Measurements from ENCODE around the gene GPD1. TPM values are rescaled to one million over a fixed set of nuclear protein-coding genes. Genes with fewer than 3 reads are reported as not detected.

GPD1 gene
- total RNA-seq, 2 experiments from 2014 or later = 0.41 to 0.47 TPM

GRCh38 chr12:50085615-50086072 lies 18.2 kb upstream of the GPD1 start:
- Mint-ChIP-seq H3K27me3 (no peaks in the 10 kb centered on the region), H3K4me1 (ENCODE audit: low read depth) (peaks cover 43% of the 10 kb centered on the region), H3K4me3 (peak overlapping the region; percentile 96), H3K36me3 (ENCODE audit: low read depth) (peaks cover 52% of the 10 kb centered on the region), H3K27ac (peak overlapping the region; percentile 99), H3K9me3 (no peaks in the 10 kb centered on the region)
- Histone ChIP-seq H3K4me1 (ENCODE audit: insufficient read depth, low read length) (peaks cover 21% of the 10 kb centered on the region), H3K4me3 (ENCODE audit: low read length) (peak overlapping the region; percentile 95), H3K27me3 (ENCODE audit: control insufficient read depth in 1 of 2, insufficient read depth in 2 of 2, low read length in 2 of 2) (no peaks in the 10 kb centered on the region), H3K9me3 (ENCODE audit: control insufficient read depth in 1 of 2, insufficient read depth in 1 of 2, low read length in 2 of 2) (no peaks in the 10 kb centered on the region), H3K27ac (ENCODE audit: low read depth in 1 of 2, low read length in 2 of 2) (peak overlapping the region; percentile 82 to 95), H3K36me3 (ENCODE audit: insufficient read depth, low read length) (peaks cover 40% of the 10 kb centered on the region)
- intact Hi-C loops (cut with DNase I, micrococcal nuclease) = loop anchor here (1.0 to 10.0 kb wide), 6 partner anchors 25 to 679 kb away; partner anchors contain the start of genes ATF1 (in 1 of the 2), LIMA1 (in 1 of the 2) and RACGAP1 (in 1 of the 2)
- ATAC-seq (ENCODE audit: poor library complexity) (no peak), DNase-seq (peak in 1 of 14 experiments; percentile 61)
- ChIA-PET CTCF (interaction anchor here (0.6 to 4.5 kb wide), 18 partner anchors 9 to 137 kb away, joined by 3 to 83 read pairs (median 4); partner anchors contain the start of genes CERS5, COX14 and RACGAP1), POLR2A (interaction anchor here (1.0 to 4.6 kb wide), 12 partner anchors 11 to 820 kb away, joined by 3 to 127 read pairs (median 6); partner anchors contain the start of genes CERS5, COX14, LIMA1 and RACGAP1)
- no peak for TF ChIP-seq CTCF (IDR thresholded peaks at IDR 0.05)

- CTCF ChIA-PET = interaction anchor here (1.3 to 4.5 kb wide), 2 partner anchors 26 to 27 kb away, joined by 3 to 83 read pairs; partner anchors contain the start of gene COX14
- Histone ChIP-seq H3K27ac (ENCODE audit: low read depth in 1 of 2, low read length in 2 of 2) (peak overlapping the region; percentile 82 to 95), H3K27me3 (ENCODE audit: control insufficient read depth in 1 of 2, insufficient read depth in 2 of 2, low read length in 2 of 2) (no peaks in the 10 kb centered on the region), H3K9me3 (ENCODE audit: control insufficient read depth in 1 of 2, insufficient read depth in 1 of 2, low read length in 2 of 2) (no peaks in the 10 kb centered on the region), H3K4me3 (ENCODE audit: low read length) (peak overlapping the region; percentile 95), H3K36me3 (ENCODE audit: insufficient read depth, low read length) (peaks cover 43% of the 10 kb centered on the region), H3K4me1 (ENCODE audit: insufficient read depth, low read length) (peaks cover 21% of the 10 kb centered on the region)
- intact Hi-C loops (cut with DNase I, micrococcal nuclease) = loop anchor here in 1 of 2 experiments (1.0 to 10.0 kb wide), 3 partner anchors 25 to 679 kb away; partner anchors contain the start of genes ATF1 and LIMA1
- POLR2A ChIA-PET = interaction anchor here (1.2 to 4.6 kb wide), 4 partner anchors 25 to 135 kb away, joined by 3 to 127 read pairs (median 6); partner anchors contain the start of genes COX14 and RACGAP1
- DNase-seq (peak in 1 of 14 experiments; percentile 28), ATAC-seq (ENCODE audit: poor library complexity) (no peak)
- peaks cover 56% of the 10 kb centered on the region for H3K36me3 Mint-ChIP-seq (ENCODE audit: low read depth)
- H3K4me1 Mint-ChIP-seq (ENCODE audit: low read depth) = peaks cover 43% of the 10 kb centered on the region
- H3K9me3 Mint-ChIP-seq = no peaks in the 10 kb centered on the region
- H3K27me3 Mint-ChIP-seq = no peaks in the 10 kb centered on the region
- H3K4me3 Mint-ChIP-seq = peak overlapping the region; percentile 96
- no peak for TF ChIP-seq CTCF (IDR thresholded peaks at IDR 0.05)
- H3K27ac Mint-ChIP-seq = peak overlapping the region; percentile 99
These were observed 17.7 kb upstream of the GPD1 start for GRCh38 chr12:50086148-50086547.

- ATAC-seq (ENCODE audit: poor library complexity) (no peak), DNase-seq (no peak)
- ChIA-PET CTCF (interaction anchor here (4.1 kb wide), 1 partner anchor 25 kb away, joined by 37 read pairs; the partner anchor contains the start of gene COX14), POLR2A (interaction anchor here (4.6 kb wide), 1 partner anchor 24 kb away, joined by 127 read pairs; the partner anchor contains the start of gene COX14)
- peak overlapping the region; percentile 96 for H3K4me3 Mint-ChIP-seq
- H3K36me3 Mint-ChIP-seq (ENCODE audit: low read depth) = peaks cover 65% of the 10 kb centered on the region
- Histone ChIP-seq H3K4me3 (ENCODE audit: low read length) (no peak overlapping the region), H3K9me3 (ENCODE audit: control insufficient read depth in 1 of 2, insufficient read depth in 1 of 2, low read length in 2 of 2) (no peaks in the 10 kb centered on the region), H3K36me3 (ENCODE audit: insufficient read depth, low read length) (peaks cover 53% of the 10 kb centered on the region), H3K4me1 (ENCODE audit: insufficient read depth, low read length) (peaks cover 21% of the 10 kb centered on the region), H3K27ac (ENCODE audit: low read depth in 1 of 2, low read length in 2 of 2) (no peak overlapping the region), H3K27me3 (ENCODE audit: control insufficient read depth in 1 of 2, insufficient read depth in 2 of 2, low read length in 2 of 2) (no peaks in the 10 kb centered on the region)
- H3K27ac Mint-ChIP-seq = peak overlapping the region; percentile 99
- no peaks in the 10 kb centered on the region for H3K27me3 Mint-ChIP-seq
- peaks cover 43% of the 10 kb centered on the region for H3K4me1 Mint-ChIP-seq (ENCODE audit: low read depth)
- intact Hi-C loops (cut with DNase I, micrococcal nuclease) = loop anchor here in 1 of 2 experiments (10.0 kb wide), 2 partner anchors 198 to 678 kb away; partner anchors contain the start of genes ATF1 and LIMA1
- H3K9me3 Mint-ChIP-seq = no peaks in the 10 kb centered on the region
- TF ChIP-seq CTCF (IDR thresholded peaks at IDR 0.05) = no peak
These were observed 16.7 kb upstream of the GPD1 start for GRCh38 chr12:50087151-50087550.

Measured in CD4-positive, alpha-beta T cell (primary cell).